H7 (cell line): Measurements from ENCODE around the gene ANO2. TPM values are rescaled to one million over a fixed set of nuclear protein-coding genes. Genes with fewer than 3 reads are reported as not detected.
"Not testable (repeated sequence)": the region's sequence is repeated elsewhere in the genome, so short reads cannot be mapped to it uniquely, and the experiment has no call there.

ENCODE experiments used
- DNase-seq: peaks from one replicate; pipeline ENCODE4 v3.0.0; 2012
- H3K27me3 ChIP-seq: 2 replicates; pipeline ENCODE4 v1.6.0; 2011; ENCODE audit warnings: mild to moderate bottlenecking, low read length; ENCODE audit not compliant: control insufficient read depth, insufficient read depth
- H3K36me3 ChIP-seq: replicated peaks from 2 replicates; pipeline ENCODE4 v1.5.1; 2011; ENCODE audit warnings: low read length; ENCODE audit not compliant: control insufficient read depth, insufficient read depth
- H3K4me3 ChIP-seq: 2 replicates; pipeline ENCODE4 v1.5.1; 2011; ENCODE audit warnings: low read depth, mild to moderate bottlenecking, control low read depth, low read length, moderate library complexity; ENCODE audit not compliant: insufficient read depth
- total RNA-seq: library from RNA; depleted of rRNA; stranded (reverse); fragments of >200 nt; shearing (Covaris generic); gene quantifications from 2 replicates; pipeline ENCODE4 v1.2.3, GENCODE V29; 2014

ANO2 gene
- total RNA-seq, 1 experiment from 2014 or later: 0.76 TPM

DNA sequence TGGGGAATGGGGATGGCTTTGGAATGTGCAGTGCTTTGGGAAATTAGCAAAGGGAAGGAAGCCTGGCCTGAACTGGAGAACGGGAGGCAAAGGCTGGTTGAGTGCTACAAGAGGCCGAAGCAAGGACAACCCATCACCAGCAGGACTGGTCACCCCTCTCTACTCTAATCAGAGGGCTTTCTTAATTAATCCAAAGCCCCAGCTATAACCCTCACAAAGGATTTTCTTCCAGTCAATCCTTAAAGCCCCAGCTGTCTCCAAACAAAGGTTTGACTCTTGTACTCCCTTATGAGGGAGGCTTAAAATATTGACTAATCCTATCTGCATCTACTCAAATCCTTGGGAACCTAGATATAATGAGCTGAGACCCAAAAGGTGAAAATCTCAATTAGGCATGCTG is 256.8 kb downstream of the ANO2 start:
- H3K36me3 ChIP-seq: no peaks in the 10 kb centered on the region
- no peaks in the 10 kb centered on the region; the same call in 1 of the 2 replicates for H3K27me3 ChIP-seq
- DNase-seq: no peak
- no peak overlapping the region for H3K4me3 ChIP-seq

DNA sequence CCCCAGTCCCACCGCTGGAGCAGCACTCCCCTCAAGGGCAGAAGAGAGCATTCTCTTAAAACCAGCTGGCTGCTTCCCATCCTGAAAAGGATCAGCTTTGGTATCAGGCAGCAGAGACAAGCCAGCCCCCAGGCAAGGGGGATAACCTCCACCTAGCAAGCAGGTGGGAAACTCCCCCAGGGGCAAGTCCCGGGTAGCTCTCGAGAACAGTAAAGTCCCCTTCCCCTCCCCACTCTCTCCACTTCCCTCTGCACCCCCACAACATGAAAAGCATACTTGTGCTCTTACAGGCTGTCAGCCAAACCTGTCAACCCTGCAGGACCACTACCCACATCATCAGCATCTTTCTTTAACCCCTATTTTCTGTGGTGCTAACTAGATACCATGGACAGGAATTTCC is 259.1 kb downstream of the ANO2 start:
- no peaks in the 10 kb centered on the region for H3K36me3 ChIP-seq
- no peak for DNase-seq
- H3K27me3 ChIP-seq: no peaks in the 10 kb centered on the region; the same call in 1 of the 2 replicates

DNA sequence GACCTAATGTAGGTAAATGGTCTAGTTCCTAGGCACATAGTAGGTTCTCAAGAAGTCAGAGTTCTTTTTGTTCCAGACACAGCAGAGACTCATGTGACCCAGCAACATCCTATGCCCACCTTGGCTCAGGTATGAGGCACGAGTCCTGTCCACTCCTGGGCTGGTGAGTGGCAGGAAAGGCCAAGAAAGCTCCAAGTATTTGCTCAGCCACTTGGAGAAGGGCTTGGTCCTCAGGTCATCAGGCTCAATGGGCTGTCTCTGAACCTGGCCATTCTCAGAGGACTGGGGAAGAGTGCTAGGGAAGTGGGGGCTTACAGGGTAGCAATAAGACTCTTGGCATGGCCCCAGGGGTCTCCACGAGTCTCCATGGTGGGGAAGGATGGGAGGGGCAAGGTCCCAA is 260.1 kb downstream of the ANO2 start:
- Histone ChIP-seq H3K4me3 (no peak overlapping the region), H3K27me3 (no peaks in the 10 kb centered on the region; the same call in 1 of the 2 replicates), H3K36me3 (no peaks in the 10 kb centered on the region)
- no peak for DNase-seq

More for the DNA sequence above, 259.1 kb downstream of the ANO2 start:
- H3K4me3 ChIP-seq: no peak overlapping the region

DNA sequence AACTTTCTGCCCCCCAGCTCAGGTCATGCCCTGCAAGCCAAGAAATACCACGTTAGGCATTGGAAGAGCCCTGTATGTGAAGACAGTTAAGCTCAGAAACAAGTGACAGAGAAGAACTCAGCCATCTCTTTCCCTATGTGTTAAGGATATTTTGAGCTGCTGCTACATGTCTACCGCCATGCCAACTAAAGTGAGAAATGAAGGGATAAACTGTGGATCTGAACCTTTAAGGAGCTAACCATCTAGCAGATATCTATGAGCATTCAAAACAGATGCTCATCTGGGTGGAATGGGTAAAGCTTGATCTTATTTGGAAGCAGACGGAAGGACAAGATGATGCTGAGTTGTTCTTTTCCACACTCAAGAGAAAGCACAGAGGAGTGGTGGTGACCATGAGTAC is 262.5 kb downstream of the ANO2 start:
- no peak overlapping the region for H3K4me3 ChIP-seq
- no peaks in the 10 kb centered on the region for H3K36me3 ChIP-seq
- no peaks in the 10 kb centered on the region; the same call in 1 of the 2 replicates for H3K27me3 ChIP-seq
- DNase-seq: no peak

DNA sequence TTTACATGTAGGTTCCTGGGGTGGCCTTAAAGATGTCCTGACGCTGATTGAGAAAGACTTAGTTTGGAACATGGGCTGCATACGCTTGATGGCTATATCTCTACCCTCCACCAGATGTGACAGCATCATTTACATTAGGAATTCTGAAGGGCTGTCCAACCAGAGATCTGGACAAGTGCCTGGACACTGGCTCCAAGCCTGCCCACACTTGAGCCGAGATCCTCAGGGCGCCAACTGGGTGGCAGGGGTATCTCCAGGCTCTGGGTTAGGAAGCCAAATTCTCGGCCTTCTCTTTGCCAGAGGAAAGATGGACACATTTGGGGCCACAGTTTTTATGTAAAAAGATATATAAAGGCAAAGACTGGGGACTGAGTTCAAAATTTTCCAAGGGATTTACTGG is 266.9 kb downstream of the ANO2 start:
- H3K4me3 ChIP-seq: no peak overlapping the region
- DNase-seq: no peak
- H3K27me3 ChIP-seq: no peaks in the 10 kb centered on the region; the same call in 1 of the 2 replicates
- no peaks in the 10 kb centered on the region for H3K36me3 ChIP-seq

DNA sequence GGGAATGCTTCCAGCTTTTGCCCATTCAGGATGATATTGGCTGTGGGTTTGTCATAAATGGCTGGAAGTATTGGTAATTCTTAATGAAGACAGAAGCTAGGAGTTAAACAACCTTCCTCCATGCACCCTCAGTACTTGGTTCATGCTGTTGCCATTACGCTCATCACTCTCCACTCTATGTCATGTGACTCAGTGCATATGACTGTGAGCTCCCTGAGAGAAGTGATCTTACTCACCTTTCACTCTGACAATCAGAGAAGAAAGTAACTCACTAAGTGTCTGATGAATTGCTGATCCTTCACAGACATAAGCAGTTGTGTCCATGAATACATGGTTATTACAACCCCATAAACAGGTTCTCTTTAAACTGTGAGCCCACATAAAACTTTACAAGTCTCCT is 275.4 kb downstream of the ANO2 start:
- not testable (repeated sequence) for H3K4me3 ChIP-seq, H3K27me3 ChIP-seq, DNase-seq, H3K36me3 ChIP-seq

DNA sequence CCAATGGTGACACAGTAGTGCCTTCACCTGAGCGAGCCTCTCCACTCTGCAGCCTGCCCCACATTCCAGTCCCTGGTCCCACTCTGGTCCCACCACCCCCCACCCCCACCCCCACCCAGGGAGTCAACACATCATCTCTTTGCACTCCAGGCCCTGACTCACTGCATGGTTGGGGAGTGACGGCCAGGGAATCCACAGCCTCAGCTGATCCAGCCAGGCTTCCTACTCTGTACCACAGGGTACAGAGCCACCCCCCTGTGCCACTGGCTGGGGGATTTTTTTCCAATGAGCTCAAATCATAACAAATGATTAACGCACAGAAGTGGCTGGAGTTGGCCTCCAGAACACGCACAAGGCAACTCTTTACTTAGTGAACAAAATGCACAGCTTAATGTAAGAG is 279.4 kb downstream of the ANO2 start:
- DNase-seq: no peak
- Histone ChIP-seq H3K36me3 (no peaks in the 10 kb centered on the region), H3K4me3 (no peak overlapping the region), H3K27me3 (no peaks in the 10 kb centered on the region)

DNA sequence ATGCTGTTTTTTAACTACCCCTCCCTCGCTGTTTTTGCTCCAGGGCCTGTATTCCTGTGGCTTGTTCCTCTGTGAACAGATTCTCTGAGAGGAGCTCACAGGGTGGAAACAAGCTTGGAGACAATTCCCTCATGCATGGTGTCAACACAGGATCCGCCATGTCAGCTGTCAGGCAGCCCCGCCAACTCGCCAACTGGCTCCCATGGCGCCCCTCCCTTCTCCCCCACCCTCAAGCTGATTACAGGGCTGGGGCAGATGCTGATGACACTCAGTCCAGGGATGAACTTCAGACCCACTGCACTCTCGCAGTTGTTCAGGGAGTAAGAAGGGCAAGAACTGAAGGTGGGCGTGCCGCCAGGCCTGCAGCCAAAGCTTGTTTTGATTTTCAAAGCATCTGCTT is 283.2 kb downstream of the ANO2 start:
- no peak for DNase-seq
- no peak overlapping the region for H3K4me3 ChIP-seq
- H3K36me3 ChIP-seq: no peaks in the 10 kb centered on the region
- no peaks in the 10 kb centered on the region for H3K27me3 ChIP-seq

DNA sequence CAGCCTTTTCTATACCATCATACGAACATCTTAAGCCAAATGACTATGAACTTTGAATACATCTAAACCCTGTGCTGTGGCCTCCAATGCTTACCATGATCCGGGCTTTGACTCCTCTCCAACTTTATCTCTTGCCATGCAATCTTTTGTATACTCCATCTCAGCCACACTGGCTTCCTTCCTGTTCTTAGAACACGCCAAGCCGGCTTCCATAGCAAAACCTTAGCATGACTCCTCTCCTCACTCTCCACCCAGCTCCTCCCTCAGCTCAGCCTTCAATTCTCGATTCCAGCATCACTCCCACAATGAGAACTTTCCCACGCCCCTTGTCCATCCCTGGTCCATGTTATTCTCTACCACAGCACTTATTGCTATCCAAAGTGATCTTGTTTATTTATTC is 284.8 kb downstream of the ANO2 start:
- Histone ChIP-seq H3K4me3 (no peak overlapping the region), H3K36me3 (no peaks in the 10 kb centered on the region), H3K27me3 (no peaks in the 10 kb centered on the region)
- no peak for DNase-seq

DNA sequence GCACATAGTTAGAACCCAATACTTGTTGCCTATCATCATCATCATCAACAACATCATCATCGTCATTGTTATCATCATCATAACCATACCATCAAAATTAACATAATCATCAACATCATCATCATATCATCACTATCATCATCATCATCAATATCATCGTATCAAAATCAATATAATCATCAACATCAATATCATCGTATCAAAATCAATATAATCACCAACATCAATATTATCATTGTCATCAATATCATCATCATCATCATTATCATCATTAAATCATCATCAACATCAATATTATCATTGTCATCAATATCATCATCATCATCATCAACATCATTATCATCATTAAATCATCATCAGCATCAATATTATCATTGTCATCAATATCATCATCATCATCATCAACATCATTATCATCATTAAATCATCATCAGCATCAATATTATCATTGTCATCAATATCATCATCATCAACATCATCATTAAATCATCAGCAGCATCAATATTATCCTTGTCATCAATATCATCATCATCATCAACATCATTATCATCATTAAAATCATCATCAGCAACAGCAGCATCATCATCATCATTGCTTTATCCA is 286.6 kb downstream of the ANO2 start:
- H3K27me3 ChIP-seq, H3K36me3 ChIP-seq, DNase-seq, H3K4me3 ChIP-seq: not testable (repeated sequence)

DNA sequence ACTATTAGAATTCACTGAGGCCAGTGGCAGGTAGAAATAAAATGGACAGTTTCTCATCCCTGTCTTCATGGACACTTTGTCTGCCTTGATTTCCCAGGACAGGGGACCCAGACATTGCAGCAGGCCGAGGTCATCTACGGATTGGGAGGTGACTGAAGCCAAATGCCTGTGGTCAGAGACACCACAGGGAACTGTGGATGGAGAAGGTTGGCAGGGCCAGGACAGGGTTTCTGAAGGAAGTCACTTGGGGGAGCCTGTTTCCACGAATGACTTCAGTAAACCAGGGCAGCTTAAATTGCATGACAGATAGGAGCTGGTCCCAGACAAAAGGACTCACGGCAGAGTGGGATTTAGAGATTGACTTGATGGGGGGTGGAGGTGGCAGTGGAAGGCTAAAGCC is 288.2 kb downstream of the ANO2 start:
- H3K36me3 ChIP-seq: no peaks in the 10 kb centered on the region
- no peak overlapping the region for H3K4me3 ChIP-seq
- H3K27me3 ChIP-seq: no peaks in the 10 kb centered on the region
- DNase-seq: no peak

DNA sequence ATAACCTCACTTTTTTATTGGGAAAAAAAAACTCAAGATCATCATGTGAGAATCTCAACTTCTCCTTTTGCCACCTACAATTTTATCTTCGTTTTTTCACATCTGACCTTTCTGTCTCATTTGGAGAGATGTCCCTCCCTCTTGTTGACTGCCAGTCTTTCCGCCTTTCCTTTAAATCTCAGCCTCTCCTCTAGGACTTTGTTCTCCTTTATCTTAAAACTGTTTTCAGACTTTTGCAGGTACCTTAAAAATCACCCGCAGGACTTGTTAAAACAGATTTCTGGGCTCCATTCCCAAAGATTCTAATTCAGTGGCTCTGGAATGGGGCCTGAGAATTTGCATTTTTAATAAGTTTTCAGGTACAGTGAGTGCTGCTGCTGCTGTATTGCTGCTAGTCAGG is 289.9 kb downstream of the ANO2 start:
- Histone ChIP-seq H3K36me3 (no peaks in the 10 kb centered on the region), H3K27me3 (no peaks in the 10 kb centered on the region), H3K4me3 (no peak overlapping the region)
- DNase-seq: no peak

DNA sequence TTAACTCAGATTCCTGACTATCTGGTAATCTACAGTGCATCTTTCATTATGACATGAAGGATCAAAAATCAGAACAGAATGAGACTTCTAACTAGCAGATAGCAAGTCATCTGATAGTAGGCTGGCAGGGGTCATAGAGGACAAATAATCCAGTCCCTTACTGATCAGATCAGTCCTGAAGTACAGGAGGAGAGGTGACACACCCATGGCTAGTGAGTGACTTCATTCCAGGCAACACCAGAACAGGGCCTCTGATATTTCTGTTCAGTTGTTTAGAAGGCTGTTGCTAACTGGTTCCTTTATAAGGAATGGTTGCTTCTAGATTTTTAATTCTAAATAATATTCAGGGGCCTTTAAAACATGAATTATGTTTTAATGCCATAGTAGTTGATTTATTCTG is 291.0 kb downstream of the ANO2 start:
- H3K4me3 ChIP-seq: no peak overlapping the region
- DNase-seq: no peak
- H3K27me3 ChIP-seq: no peaks in the 10 kb centered on the region
- no peaks in the 10 kb centered on the region for H3K36me3 ChIP-seq

DNA sequence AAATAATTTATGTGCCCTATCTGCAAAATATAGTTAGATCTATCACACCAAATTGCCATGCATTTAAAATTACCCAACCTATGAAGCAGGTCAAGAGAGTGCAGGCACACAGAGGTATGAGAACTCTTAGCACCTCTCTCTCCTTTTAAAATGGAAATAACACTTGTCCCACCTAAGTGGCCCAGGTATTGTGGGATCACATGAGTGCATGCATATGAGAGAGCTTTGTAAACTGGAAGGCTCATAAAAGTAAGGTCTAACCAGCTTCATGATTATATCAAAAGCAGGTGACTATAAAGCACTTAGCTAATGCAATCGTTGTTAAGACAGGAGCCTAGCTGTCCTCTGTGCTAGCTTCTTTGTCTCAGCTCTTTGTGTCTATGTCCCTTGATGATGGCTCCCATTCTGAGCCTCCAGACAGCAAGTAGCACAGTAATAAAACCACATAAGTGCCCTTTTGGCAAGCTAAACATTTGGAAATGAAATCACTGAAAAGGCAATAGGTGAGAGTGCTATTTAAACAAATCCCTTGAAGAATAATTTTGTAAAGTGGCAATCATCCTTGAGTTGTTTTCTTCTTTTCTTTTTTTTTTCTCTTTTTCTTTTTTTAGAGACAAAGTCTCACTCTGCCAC is 294.1 kb downstream of the ANO2 start:
- Histone ChIP-seq H3K4me3 (no peak overlapping the region), H3K27me3 (no peaks in the 10 kb centered on the region), H3K36me3 (no peaks in the 10 kb centered on the region)
- DNase-seq: no peak

DNA sequence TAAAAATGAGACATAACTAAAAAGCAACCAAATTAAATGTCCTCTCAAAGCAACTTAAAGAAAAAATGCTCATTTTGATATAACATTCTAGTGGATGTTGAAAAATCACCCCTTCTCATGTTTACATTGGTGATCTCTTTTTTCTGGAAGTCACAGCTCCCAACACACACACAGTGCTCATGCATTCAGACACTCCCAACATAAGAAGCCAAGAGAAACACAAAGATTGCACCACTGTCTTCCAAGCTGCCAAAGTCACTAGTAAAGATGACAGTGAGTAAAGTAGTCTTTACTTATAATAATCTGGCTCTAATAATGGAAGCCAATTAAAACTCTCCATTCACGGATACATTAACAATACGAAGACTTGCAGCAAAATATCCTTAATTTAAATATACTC is 294.8 kb downstream of the ANO2 start:
- no peaks in the 10 kb centered on the region for H3K36me3 ChIP-seq
- no peaks in the 10 kb centered on the region for H3K27me3 ChIP-seq
- DNase-seq: no peak
- H3K4me3 ChIP-seq: no peak overlapping the region
